DOHH2 (cell line): ENCODE results near the gene POLE4.

ENCODE experiments used
- EZH2phosphoT487 ChIP-seq: fragments of 200-600 bp; sonication (generic); IDR thresholded peaks from 2 replicates; pipeline ENCODE4 v1.6.1; 2017; ENCODE audit warnings: borderline replicate concordance, mild to moderate bottlenecking, antibody characterized with exemption, low read length, moderate library complexity, mixed read lengths
- TF ChIP-seq, protein P1 (sequence below): fragments of 200-600 bp; sonication (generic); IDR thresholded peaks from one replicate; pipeline ENCODE4 v1.5.1; 2014; ENCODE audit warnings: antibody characterized with exemption, mild to moderate bottlenecking, low read depth, low read length; ENCODE audit not compliant: poor library complexity, severe bottlenecking

- TF ChIP-seq, protein P1, sequence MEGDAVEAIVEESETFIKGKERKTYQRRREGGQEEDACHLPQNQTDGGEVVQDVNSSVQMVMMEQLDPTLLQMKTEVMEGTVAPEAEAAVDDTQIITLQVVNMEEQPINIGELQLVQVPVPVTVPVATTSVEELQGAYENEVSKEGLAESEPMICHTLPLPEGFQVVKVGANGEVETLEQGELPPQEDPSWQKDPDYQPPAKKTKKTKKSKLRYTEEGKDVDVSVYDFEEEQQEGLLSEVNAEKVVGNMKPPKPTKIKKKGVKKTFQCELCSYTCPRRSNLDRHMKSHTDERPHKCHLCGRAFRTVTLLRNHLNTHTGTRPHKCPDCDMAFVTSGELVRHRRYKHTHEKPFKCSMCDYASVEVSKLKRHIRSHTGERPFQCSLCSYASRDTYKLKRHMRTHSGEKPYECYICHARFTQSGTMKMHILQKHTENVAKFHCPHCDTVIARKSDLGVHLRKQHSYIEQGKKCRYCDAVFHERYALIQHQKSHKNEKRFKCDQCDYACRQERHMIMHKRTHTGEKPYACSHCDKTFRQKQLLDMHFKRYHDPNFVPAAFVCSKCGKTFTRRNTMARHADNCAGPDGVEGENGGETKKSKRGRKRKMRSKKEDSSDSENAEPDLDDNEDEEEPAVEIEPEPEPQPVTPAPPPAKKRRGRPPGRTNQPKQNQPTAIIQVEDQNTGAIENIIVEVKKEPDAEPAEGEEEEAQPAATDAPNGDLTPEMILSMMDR: peak; percentile 68
- no peak for TF ChIP-seq EZH2phosphoT487
Measured at GRCh38 chr2:74919827-74920226, 38.6 kb upstream of the POLE4 start.
